ENCODE results near the gene RELN.
"Not testable (repeated sequence)": the region's sequence is repeated elsewhere in the genome, so short reads cannot be mapped to it uniquely, and the experiment has no call there.

Gene RELN

GRCh38 chr7:103843689-103844480 lies 145.6 kb downstream of the RELN start:
- no peak for DNase-seq (ENCODE audit: low spot score)

- DNase-seq (ENCODE audit: low spot score): no peak
These were observed 156.1 kb downstream of the RELN start for GRCh38 chr7:103833401-103833800.

GRCh38 chr7:103832438-103832837 lies 157.0 kb downstream of the RELN start:
- DNase-seq (ENCODE audit: low spot score): no peak

- no peak for DNase-seq (ENCODE audit: low spot score)
These were observed 165.2 kb downstream of the RELN start for GRCh38 chr7:103824251-103824650.

GRCh38 chr7:103823084-103823483 lies 166.4 kb downstream of the RELN start:
- no peak for DNase-seq (ENCODE audit: low spot score)

GRCh38 chr7:103821092-103821491 lies 168.4 kb downstream of the RELN start:
- DNase-seq (ENCODE audit: low spot score): no peak

- DNase-seq (ENCODE audit: low spot score): not testable (repeated sequence)
These were observed 173.5 kb downstream of the RELN start for GRCh38 chr7:103815972-103816371.

GRCh38 chr7:103813970-103814369 lies 175.5 kb downstream of the RELN start:
- DNase-seq (ENCODE audit: low spot score): no peak

- no peak for DNase-seq (ENCODE audit: low spot score)
These were observed 177.5 kb downstream of the RELN start for GRCh38 chr7:103811997-103812396.

GRCh38 chr7:103811290-103811689 lies 178.2 kb downstream of the RELN start:
- no peak for DNase-seq (ENCODE audit: low spot score)

- no peak for DNase-seq (ENCODE audit: low spot score)
These were observed 179.2 kb downstream of the RELN start for GRCh38 chr7:103810112-103810744.

GRCh38 chr7:103809229-103809994 lies 180.0 kb downstream of the RELN start:
- no peak for DNase-seq (ENCODE audit: low spot score)

GRCh38 chr7:103805346-103805745 lies 184.1 kb downstream of the RELN start:
- no peak for DNase-seq (ENCODE audit: low spot score)

GRCh38 chr7:103803631-103804030 lies 185.8 kb downstream of the RELN start:
- no peak for DNase-seq (ENCODE audit: low spot score)

GRCh38 chr7:103799298-103799697 lies 190.2 kb downstream of the RELN start:
- no peak for DNase-seq (ENCODE audit: low spot score)

- DNase-seq (ENCODE audit: low spot score): no peak
These were observed 191.7 kb downstream of the RELN start for GRCh38 chr7:103797647-103798307.

- no peak for DNase-seq (ENCODE audit: low spot score)
These were observed 193.0 kb downstream of the RELN start for GRCh38 chr7:103796327-103796962.

GRCh38 chr7:103795787-103796186 lies 193.7 kb downstream of the RELN start:
- no peak for DNase-seq (ENCODE audit: low spot score)

- DNase-seq (ENCODE audit: low spot score): no peak
These were observed 194.4 kb downstream of the RELN start for GRCh38 chr7:103795107-103795506.

GRCh38 chr7:103794424-103794823 lies 195.0 kb downstream of the RELN start:
- DNase-seq (ENCODE audit: low spot score): no peak

GRCh38 chr7:103793614-103794013 lies 195.8 kb downstream of the RELN start:
- no peak for DNase-seq (ENCODE audit: low spot score)

GRCh38 chr7:103791894-103792293 lies 197.6 kb downstream of the RELN start:
- no peak for DNase-seq (ENCODE audit: low spot score)
